ENCODE data around the gene ZNF682. TPM values are rescaled to one million over a fixed set of nuclear protein-coding genes. Genes with fewer than 3 reads are reported as not detected.
"Not testable (repeated sequence)": the region's sequence is repeated elsewhere in the genome, so short reads cannot be mapped to it uniquely, and the experiment has no call there.

The ZNF682 gene
- total RNA-seq, 1 experiment from 2014 or later, result 3.9 TPM

DNA sequence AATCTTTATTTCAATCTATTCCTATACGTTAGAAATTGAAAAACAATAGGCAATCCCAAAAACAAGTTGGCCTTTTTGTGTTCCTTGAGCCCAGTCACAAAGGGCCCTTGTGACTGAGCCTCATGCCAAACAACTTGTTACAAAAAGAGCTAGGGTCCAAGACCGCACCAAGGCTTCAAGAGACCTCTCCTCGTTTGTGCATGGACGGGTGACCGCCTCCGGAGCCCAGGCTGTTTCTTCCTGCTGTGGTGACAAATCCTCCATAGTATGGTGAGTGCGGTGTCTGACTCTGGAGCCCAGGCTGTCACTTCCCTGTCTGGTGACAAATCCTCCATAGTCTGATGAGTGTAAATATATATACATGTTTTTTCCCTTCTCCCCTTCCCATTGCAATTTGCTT is 74.9 kb downstream of the ZNF682 start:
- intact Hi-C loops (cut with micrococcal nuclease; ENCODE audit: unreplicated experiment), result no loop called here
- Histone ChIP-seq H4K20me1 (ENCODE audit: insufficient read depth) (no peaks in the 10 kb centered on the region), H3F3A (ENCODE audit: insufficient read depth, low read depth) (no peaks in the 10 kb centered on the region), H3K27me3 (ENCODE audit: insufficient read depth, low read depth) (peaks cover 10% of the 10 kb centered on the region; the same call in 1 of the 2 replicates), H3K9me3 (ENCODE audit: insufficient read depth, low read depth) (peaks cover 20% of the 10 kb centered on the region; the same call in 1 of the 2 replicates), H3K9me2 (ENCODE audit: insufficient read depth) (no peaks in the 10 kb centered on the region), H3K79me2 (ENCODE audit: low read depth) (no peaks in the 10 kb centered on the region), H3K36me3 (ENCODE audit: low read depth) (no peaks in the 10 kb centered on the region), H3K4me2 (no peak overlapping the region), H3K27ac (no peak overlapping the region), H3K4me1 (replicated peaks; ENCODE audit: insufficient read depth) (no peaks in the 10 kb centered on the region), H2AFZ (no peak overlapping the region), H3K4me3 (no peak overlapping the region)
- BruUV-seq (replicated peaks), result no TSS peak
- TF ChIP-seq EZH2 (IDR thresholded peaks at IDR 0.05; ENCODE audit: low read depth), result no peak
- TF ChIP-seq, protein P1, sequence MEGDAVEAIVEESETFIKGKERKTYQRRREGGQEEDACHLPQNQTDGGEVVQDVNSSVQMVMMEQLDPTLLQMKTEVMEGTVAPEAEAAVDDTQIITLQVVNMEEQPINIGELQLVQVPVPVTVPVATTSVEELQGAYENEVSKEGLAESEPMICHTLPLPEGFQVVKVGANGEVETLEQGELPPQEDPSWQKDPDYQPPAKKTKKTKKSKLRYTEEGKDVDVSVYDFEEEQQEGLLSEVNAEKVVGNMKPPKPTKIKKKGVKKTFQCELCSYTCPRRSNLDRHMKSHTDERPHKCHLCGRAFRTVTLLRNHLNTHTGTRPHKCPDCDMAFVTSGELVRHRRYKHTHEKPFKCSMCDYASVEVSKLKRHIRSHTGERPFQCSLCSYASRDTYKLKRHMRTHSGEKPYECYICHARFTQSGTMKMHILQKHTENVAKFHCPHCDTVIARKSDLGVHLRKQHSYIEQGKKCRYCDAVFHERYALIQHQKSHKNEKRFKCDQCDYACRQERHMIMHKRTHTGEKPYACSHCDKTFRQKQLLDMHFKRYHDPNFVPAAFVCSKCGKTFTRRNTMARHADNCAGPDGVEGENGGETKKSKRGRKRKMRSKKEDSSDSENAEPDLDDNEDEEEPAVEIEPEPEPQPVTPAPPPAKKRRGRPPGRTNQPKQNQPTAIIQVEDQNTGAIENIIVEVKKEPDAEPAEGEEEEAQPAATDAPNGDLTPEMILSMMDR (conservative IDR thresholded peaks at IDR 0.05), result no peak
- ChIA-PET CTCF (no interaction called here), POLR2A (ENCODE audit: unreplicated experiment) (no interaction called here)
- DNase-seq, result no peak

DNA sequence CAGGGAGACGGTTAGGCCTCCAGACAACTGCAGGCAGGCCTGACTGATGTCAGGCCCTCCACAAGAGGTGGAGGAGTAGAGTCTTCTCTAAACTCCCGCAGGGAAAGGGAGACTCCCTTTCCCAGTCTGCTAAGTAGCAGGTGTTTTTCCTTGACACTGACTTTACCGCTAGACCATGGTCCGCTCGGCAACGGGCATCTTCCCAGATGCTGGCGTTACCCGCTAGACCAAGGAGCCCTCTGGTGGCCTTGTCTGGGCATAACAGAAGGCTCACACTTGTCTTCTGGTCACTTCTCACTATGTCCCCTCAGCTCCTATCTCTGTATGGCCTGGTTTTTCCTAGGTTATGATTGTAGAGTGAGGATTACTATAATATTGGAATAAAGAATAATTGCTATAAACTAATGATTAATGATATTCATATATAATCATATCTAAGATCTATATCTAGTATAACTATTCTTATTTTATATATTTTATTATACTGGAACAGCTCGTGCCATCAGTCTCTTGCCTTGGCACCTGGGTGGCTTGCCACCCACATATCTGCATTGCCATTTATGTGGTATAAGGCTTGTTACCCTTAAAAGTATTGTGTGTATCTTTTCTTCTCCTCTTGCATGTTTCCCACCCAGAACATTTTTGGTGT is 80.0 kb downstream of the ZNF682 start:
- H3F3A ChIP-seq (ENCODE audit: insufficient read depth, low read depth); BruUV-seq (replicated peaks); H2AFZ ChIP-seq; H4K20me1 ChIP-seq (ENCODE audit: insufficient read depth); H3K4me1 ChIP-seq (replicated peaks; ENCODE audit: insufficient read depth); H3K9me3 ChIP-seq (ENCODE audit: insufficient read depth, low read depth); H3K36me3 ChIP-seq (ENCODE audit: low read depth); H3K4me3 ChIP-seq; POLR2A ChIA-PET (ENCODE audit: unreplicated experiment); H3K79me2 ChIP-seq (ENCODE audit: low read depth); H3K27ac ChIP-seq; H3K27me3 ChIP-seq (ENCODE audit: insufficient read depth, low read depth); H3K9me2 ChIP-seq (ENCODE audit: insufficient read depth): not testable (repeated sequence)
- DNase-seq, result peak in 1 of 2 experiments; percentile 57
- CTCF ChIA-PET, result interaction anchor here (0.6 kb wide), 1 partner anchor 312 kb away, joined by 6 read pairs; no protein-coding TSS in a partner anchor
- peak overlapping the region; percentile 15; the same call in 1 of the 2 replicates for H3K4me2 ChIP-seq
- intact Hi-C loops (cut with micrococcal nuclease; ENCODE audit: unreplicated experiment), result loop anchor here (10.0 kb wide), 1 partner anchor 314 kb away; the partner anchor contains the start of gene GMIP
- TF ChIP-seq, protein P1 (conservative IDR thresholded peaks at IDR 0.05), result peak; percentile 82

DNA sequence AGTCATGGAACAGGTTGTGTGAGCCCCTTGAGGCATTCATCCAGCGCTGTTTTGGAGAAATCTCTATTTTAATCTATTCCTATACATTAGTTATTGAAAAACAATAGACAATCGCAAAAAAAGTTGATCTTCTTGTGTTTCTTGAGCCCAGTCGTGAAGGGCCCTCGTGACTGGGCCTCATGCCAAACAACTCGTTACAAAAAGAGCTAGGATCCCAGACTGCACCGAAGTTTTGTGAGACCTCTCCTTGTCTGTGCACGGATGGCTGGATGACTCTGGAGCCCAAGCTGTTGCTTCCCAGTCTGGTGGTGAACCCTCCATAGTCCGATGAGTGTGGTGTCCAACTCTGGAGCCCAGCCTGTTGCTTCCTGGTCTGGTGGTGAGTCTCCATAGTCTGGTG is 81.5 kb downstream of the ZNF682 start:
- H3F3A ChIP-seq (ENCODE audit: insufficient read depth, low read depth); H3K79me2 ChIP-seq (ENCODE audit: low read depth); BruUV-seq (replicated peaks); H2AFZ ChIP-seq; POLR2A ChIA-PET (ENCODE audit: unreplicated experiment); H3K9me2 ChIP-seq (ENCODE audit: insufficient read depth); H3K27me3 ChIP-seq (ENCODE audit: insufficient read depth, low read depth); H3K4me1 ChIP-seq (replicated peaks; ENCODE audit: insufficient read depth); H4K20me1 ChIP-seq (ENCODE audit: insufficient read depth); CTCF ChIA-PET; H3K27ac ChIP-seq; H3K4me2 ChIP-seq; H3K4me3 ChIP-seq; H3K9me3 ChIP-seq (ENCODE audit: insufficient read depth, low read depth); H3K36me3 ChIP-seq (ENCODE audit: low read depth); DNase-seq: not testable (repeated sequence)
- intact Hi-C loops (cut with micrococcal nuclease; ENCODE audit: unreplicated experiment), result loop anchor here (10.0 kb wide), 1 partner anchor 313 kb away; the partner anchor contains the start of gene GMIP
